ENCODE data around the gene PPP4R1.
"Not testable (repeated sequence)": the region's sequence is repeated elsewhere in the genome, so short reads cannot be mapped to it uniquely, and the experiment has no call there.

The PPP4R1 gene

DNA sequence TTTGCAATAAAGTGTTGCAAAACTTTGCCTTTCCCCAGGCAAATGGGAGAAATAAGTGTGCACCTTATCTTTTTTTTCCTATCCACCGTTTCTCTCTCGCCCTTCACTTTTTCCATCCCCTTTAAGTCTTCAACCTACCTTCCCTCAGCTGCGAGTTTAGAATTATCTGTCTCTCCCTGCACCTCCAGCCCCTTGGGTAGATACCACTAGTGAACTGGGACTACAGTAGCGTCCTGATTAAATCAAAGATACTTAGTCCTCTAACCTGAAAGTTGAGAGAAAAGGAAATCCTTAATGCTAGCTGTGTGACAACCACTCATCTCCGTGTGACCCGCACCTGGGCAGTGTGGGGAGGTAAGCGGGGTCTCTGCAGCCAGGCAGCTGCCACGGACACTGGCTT, 16.1 kb upstream of the PPP4R1 start:
- DNase-seq (ENCODE audit: low read depth in 2 of 2): no peak

DNA sequence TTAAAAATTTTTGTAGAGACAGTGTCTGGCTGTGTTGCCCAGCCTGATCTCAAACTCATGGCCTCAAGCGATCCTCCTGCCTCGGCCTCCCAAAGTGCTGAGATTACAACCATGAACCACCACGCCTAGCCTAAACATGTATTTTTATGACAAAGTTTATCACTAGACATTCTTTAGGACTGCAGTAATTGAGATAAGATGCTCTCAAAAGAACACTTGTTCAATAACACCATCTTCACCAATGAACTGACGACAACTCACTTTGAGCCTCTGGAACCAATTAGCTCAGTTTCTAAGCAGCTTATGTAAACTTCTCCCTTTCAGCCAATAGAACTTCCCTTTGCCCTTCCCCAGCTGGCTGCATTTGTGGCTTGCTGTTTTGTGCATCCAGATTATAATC, 15.3 kb upstream of the PPP4R1 start:
- no peak for DNase-seq (ENCODE audit: low read depth in 2 of 2)

DNA sequence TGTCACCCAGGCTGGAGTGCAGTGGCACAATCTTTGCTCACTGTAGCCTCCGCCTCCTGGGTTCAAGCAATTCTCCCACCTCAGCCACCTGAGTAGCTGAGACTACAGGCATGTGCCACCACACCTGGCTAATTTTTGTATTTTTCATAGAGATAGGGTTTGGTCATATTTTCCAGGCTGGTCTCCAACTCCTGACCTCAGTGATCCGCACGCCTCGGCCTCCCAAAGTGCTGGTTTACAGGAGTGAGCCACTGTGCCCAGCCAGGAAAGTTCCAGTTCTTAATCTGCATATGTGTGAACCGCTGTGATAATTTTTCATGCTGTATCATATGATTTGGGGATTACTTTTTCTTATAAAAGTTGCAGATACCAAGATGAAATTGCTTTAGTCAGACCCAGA, 14.6 kb upstream of the PPP4R1 start:
- DNase-seq (ENCODE audit: low read depth in 2 of 2): no peak

DNA sequence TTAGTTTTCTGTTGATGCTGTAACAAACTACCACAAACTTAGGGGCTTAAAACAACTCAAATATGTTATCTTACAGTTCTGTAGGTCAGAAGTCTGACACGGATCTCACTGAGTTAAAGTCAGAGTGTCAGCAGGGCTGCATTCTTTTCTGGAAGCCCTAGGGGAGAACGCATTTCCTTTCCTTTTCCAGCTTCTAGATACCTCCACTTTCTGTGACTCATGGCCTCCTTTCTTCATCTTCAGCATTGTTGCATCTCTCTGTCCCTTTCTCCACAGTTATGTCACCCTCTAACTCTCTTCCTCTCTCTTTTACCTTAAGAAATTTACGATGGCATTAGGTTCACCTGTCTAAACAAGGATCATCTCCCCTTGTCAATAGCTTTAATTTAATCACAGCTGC, 13.3 kb upstream of the PPP4R1 start:
- no peak for DNase-seq (ENCODE audit: low read depth in 2 of 2)

DNA sequence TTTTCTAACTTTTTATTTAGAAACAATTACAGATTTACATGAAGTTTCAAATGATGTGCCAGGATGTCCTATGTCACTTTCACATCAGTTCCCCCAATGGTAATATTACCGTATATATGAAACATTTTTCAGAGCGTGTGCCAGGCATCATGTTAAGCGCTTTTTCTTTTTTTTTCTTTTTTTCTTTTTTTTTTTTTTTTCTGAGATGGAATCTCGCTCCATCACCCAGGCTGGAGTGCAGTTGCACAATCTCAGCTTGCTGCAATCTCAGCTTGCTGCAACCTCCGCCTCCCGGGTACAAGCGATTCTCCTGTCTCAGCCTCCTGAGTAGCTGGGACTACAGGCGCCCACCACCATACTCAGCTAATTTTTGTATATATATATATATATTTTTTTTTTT, 5.6 kb upstream of the PPP4R1 start:
- no peak for DNase-seq (ENCODE audit: low read depth in 2 of 2)

DNA sequence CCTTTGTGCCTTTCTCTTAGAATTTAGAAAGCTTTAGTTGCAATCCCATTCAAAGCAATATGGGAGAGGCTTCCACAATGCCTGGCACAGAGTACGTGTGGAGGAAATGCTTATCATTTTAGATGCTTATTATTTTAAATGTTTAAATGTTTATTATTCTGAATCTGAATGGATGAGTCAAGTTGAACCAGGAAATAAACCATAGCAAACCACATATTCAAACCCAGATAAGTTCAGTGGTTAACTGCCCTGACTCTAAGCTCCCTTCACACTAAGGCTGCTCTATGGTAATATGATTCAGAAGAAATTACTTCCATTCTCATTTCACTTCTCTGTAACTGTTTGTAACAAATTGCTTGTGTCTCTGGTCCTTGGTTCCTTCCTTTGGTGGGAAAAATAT, 5.2 kb upstream of the PPP4R1 start:
- no peak for DNase-seq (ENCODE audit: low read depth in 2 of 2)

DNA sequence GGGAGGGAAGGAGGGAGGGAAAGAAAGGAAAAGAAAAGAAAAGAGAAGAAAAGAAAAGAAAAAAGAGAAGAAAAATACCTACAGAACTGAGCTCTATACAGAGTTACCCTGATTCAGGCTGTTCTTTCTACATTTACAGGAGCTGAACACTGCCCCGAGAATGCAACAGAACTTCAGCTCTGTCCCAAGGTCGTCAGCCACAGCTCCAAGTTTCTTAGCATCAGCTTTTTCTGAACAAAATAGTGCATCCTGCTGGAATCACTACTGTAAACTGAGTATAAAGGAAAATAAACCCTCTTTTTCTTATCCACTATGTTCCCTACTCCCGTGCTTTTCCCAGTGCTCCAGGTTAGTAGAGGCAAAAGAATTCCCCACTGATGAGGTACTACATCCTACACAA, 4.7 kb upstream of the PPP4R1 start:
- no peak for DNase-seq (ENCODE audit: low read depth in 2 of 2)

DNA sequence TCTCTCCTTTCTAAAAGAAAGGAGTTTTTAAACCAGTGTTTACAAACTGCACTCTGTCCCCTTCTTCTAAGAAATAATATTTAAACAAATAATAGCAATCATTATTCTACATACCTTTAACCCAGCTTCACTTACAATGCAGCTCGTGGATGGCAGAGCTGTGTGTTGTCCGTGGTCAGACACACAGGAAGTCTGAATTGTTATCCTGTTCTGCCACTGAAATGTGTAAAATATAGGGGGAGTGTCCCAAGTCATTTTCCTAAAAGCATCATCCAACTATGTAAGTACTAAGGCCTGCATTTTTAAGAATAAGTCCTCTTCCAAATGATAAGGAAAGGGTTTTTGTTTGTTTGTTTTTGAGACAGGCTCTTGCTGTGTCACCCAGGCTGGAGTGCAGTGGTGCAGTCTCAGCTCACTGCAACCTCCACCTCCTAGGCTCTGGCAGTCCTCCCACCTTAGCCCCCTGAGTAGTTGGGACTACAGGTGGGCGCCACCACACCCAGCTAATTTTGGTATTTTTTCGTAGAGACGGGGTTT, 2.7 kb upstream of the PPP4R1 start:
- no peak for DNase-seq (ENCODE audit: low read depth in 2 of 2)

DNA sequence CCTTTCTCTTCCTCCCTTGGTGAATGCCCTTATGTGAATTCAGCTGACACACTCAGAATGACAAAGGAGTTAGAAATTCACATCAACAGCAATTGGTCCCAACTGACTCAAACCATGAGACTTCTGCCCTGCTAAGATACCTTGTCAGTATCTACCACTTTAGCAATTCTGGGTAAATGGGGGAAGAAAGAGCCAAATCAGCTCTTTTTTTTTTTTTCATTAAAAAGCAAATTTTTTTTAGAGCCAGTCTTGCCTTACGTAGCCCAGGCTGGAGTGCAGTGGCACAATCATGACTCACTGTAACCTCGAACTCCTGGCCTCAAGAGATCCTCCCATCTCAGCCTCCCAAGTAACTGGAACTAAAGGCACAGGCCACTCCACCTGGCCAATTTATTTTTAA, 1.7 kb upstream of the PPP4R1 start:
- DNase-seq (ENCODE audit: low read depth in 2 of 2): no peak

DNA sequence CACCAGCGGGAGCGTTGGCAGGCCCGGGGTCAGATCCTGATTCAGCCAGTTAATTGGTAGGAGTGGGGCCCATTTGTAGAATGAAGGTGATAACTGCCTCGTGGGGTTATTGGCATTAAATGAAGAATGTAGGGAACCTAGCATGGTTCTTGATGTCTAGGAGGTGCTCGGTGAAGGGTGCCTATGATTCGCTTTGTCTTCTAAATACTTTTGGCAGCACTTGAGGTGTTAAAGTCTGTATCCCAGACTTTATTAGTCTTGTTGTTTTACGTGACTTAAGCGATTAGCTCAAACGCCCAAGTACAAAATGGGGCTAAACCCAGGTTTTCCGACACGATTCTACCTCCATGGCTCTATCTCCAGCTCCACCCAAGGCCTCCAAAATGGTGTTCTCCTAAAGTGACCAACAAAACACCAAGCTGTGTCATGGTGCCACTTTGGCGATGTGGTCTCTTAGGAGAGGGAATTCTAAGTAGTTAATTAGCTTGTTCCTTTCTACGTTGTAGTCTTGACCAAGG, 980 bp upstream of the PPP4R1 start:
- no peak for DNase-seq (ENCODE audit: low read depth in 2 of 2)

DNA sequence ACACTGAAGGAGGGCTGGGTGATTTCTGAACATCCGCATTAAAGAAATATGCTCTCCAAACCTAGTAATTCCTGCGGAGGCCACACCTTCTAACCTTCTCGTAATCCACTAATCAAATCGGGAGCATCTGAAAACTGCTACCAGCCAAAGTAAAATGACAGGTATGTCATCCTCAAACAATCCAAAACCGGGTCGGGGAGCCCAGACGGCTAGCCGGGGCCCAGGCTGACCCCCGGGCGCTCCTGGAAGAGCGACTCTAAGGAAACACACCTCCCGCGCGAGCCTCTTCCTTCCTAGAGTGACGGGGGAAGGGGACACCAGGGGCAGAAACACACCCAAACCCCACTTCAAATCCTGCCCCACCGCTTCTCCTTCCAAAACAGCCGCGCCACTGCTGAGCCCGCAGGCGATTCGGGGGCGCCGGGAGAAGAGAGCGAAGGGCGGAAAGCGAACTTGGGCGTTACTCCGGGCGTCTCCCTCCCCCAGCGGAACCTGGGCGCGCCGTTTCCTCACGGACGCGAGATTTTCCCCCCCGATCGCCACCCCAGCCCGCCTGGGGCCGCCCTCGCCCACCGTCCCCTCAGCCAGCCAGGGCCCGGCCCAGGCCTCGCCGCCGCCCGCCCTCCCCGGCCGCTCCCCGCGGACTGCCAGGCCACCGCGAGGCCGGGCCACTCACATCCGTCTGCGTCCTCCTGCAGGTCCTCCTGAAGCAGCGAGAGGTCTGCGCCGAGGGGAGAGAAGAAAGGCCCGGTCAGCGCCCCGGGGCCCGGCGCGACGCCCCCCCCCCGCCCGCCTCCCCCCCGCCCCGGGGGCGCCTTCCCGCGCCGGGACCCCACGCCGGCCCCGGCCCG, 584 bp downstream of the PPP4R1 start:
- DNase-seq (ENCODE audit: low read depth in 2 of 2): peak; percentile 1 to 5

DNA sequence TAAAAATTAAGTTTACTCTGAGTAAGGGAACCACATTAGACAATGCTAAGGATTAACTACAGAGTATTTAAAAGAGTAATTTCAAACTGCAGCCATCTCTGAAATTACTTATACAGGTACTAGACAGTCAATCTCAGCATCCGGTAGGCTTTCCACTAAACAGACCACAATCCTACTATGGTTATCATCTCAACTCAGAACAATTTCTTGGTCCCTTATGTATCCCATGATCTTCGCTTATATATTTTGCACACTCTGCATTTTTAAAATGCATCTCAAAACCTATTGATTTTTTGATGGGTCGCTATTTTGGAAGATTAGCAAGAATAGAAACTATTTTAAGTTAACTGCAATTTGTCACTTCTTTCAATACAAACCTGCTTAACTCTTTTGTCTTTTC, 1.4 kb downstream of the PPP4R1 start:
- no peak for DNase-seq (ENCODE audit: low read depth in 2 of 2)

DNA sequence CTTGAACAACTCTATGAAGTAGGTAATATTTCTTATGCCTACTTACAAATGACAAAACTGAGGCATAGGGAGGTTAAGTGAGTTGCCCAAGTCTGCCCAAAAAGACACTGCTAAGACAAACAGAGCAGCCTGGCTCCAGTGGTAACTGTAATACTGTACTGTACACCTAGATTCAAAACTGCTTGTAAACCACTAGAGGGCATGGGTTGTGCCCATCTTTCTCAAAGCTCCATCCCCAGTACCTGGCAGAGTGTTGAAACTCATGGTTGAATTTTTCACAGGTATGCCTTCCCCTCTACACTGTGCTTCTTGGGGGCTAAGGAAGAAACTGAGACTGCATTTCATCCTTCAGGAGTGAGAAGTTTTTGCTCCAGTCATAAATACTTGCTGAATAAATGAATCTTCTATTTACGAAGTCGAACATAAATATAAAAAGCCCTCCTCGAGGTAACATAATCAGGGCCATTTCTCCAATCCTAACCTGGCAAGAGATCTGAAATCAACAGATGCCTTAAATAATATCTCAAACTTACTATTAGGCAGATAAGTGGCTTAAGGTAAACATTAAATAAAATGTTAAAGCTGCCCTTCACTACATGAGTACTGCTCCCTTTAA, 2.0 kb downstream of the PPP4R1 start:
- DNase-seq (ENCODE audit: low read depth in 2 of 2): peak in 1 of 2 donors; percentile 13

DNA sequence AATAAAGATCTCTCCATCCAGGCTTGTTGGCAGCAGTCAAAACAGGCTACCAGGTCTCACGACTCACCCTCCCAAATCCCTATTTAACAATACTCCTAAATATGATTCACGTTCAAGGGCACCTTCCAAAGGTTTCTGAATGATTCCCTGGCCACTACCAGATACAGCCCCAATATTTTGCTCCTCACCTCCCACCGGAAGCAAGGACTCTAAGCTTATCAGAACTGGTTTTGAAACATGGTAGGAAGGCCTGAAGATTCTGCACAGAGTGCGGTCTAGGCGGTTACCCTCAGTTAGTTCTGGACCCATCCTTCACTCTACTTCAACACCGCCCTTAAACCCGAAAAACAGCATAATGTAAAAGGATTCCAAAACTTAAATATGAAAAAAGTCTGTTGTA, 5.2 kb downstream of the PPP4R1 start:
- no peak for DNase-seq (ENCODE audit: low read depth in 2 of 2)

DNA sequence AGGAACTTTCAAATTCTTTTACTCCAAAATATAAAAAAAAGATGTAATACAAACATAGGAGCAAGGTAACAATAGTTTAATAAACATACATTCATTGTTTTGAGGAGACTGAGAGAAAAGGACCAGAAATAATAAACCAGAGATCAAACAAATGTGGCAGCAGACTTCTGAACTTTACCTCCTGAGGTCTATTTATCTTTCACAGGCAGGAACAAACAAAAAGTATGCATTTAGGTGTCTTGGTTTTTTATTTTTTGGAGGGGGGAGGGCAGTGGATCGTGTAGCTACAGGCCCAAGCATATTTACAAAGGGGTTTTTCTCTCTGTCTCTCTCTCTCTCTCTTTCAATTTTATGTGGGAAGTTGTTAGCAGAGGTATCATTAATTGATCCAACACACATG, 5.6 kb downstream of the PPP4R1 start:
- DNase-seq (ENCODE audit: low read depth in 2 of 2): no peak

DNA sequence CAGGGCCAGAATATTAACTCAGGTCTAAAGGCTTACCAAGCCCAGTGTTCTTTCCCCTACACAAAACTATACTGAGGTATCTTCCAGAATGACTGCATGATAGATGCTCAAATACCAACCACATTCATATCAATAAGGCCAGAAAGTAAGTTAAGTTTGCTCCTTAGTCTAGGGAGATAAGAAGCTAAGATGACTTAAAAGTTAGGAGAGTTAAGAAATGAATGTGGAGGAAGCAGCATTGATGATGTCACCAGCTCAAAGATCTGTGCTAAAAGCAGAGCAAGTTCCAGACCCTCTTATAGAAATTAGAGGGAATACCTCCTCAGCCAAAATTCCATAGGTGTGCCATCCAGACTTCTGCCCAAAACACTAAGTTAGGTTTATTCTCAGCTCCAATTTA, 6.1 kb downstream of the PPP4R1 start:
- no peak for DNase-seq (ENCODE audit: low read depth in 2 of 2)

DNA sequence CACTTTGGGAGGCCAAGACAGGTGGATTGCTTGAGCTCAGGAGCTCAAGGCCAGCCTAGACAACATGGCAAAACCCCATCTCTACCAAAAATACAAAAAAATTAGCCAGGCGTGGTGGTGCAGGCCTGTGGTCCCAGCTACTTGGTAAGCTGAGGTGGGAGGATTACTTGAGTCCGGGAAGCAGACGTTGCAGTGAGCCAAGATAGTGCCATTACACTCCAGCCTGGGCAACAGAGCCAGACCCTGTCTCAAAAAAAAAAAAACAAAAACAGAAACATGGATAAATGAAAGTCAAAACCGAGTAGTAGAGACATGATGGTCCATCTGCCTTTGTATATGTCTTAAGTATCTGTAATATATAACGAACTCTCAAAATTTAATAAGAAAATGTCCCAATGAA, 7.2 kb downstream of the PPP4R1 start:
- not testable (repeated sequence) for DNase-seq (ENCODE audit: low read depth in 2 of 2)

DNA sequence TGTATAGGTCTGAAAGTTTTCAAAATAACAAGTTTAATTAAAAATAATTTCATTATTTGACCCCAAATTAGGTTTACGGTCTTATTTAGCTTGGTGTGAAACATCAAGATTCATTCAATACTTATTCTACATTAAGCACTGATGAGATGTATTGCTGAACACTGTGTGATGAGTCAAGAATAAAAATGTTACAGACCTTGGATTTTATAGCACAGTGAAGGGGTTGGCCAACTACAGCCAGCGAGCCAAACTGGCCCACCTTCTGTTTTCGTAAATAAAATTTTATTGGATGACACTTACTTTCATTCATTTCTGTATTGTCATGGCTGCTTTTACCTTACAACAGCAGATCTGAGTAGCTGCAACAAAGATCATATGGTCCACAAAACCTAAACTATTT, 8.3 kb downstream of the PPP4R1 start:
- no peak for DNase-seq (ENCODE audit: low read depth in 2 of 2)

DNA sequence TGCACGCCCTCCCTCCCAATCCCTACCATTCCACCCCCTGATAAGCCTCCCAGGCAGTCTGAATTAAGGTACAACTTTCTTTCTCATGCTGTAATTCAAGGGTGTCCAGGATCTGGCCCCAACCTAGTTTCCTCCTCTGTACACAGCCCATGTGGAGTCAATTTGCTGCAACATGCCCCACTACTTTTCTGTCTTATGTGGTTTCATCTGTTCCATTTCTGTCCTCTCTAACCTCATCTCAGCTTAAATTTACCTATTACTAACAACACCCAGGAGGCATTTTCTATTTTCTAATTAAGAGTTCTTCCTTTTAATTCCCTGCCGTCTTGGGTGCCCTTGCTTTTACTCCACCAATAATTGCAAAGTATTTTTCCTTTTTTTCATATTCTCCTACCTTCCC, 10.0 kb downstream of the PPP4R1 start:
- no peak for DNase-seq (ENCODE audit: low read depth in 2 of 2)

DNA sequence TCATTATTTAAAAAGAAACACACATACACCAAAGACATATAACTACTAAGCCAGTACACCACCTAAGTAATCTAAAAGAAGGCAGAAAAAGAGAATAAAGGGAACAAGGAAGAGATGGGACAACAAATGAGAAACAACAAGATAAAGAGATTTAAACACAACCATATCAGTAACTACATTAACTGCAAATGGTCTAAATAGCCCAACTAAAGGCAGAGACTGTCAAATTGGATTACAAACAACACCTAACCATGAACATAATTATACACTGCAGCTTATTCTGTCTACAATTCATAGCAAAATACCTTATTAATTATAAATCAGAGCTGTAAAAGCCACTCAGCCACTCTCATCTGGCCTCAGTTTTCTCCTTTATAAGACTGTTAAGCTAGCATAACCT, 15.0 kb downstream of the PPP4R1 start:
- DNase-seq (ENCODE audit: low read depth in 2 of 2): no peak

DNA sequence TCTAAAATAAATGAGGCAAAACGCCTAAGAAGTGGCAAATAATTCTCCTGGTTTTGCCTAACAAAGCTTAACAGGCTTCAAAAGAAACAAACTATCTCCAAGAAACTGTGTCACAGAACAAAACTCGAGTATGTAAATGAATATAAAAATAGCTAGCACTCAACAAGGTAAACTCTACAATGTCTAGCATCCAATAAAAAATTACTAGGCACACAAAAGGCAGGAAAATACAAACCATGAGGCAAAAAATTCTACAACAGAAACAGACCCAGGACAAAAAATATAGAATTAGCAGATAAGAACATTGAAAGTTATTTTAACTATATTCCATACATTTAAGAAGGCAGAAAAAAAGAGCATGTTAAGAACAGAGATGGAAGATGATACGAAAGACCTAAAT, 16.8 kb downstream of the PPP4R1 start:
- DNase-seq (ENCODE audit: low read depth in 2 of 2): no peak

DNA sequence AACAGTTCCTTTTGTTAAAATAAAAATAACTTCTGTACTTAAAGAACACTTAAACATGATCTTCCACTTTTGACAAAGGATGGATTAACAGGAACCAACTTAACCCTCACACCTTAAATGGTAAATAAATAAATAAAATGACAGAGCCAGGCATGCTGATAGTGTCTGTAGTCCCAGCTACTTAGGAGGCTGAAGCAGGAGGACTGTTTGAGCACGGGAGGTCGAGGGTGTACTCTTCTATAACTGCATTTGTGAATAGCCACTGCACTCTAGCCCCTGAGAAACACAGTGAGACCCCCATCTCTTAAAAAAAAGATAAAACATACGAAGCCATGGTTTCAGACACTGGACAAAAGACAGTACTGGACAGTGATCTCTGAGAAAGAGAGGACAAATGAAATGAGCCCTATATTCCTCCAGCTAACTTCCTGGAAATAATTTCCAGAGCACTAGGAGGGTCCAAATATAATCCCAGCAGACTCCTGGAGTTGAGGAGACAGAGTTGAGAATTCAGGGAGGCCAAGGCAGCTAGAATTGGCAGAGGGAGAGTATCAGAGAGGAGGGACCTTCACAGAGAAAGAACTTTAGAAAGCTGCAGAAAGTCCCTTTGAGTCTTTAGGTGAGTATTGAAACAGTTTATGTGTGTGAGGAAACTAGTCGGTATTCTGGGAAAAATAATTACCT, 17.4 kb downstream of the PPP4R1 start:
- no peak for DNase-seq (ENCODE audit: low read depth in 2 of 2)

DNA sequence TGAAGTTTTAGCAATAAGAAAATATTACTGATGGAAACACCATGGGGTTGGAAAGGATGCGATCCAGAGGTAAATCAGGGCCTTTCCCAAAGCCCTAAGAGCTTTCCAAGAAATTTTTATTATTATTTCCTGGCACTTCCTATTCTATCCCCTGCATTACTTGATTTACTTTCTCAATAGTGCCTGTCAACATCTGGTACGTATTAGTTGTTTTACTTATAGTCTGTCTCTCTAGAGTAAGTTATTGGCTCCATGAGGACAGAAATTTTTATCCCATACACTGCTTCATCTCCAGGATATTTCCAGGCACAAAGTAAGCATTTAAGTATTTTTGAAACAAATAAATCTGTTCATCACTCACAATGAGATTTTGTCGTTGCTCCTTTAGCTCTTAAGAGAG, 18.1 kb downstream of the PPP4R1 start:
- no peak for DNase-seq (ENCODE audit: low read depth in 2 of 2)

All from activated CD8-positive, alpha-beta memory T cell treated with anti-CD3 and anti-CD28 coated beads for 4 hours (primary cell).